DOHH2 (cell line): ENCODE results near the gene PADI3.

Source experiments
- EZH2phosphoT487 ChIP-seq: fragments of 200-600 bp; sonication (generic); IDR thresholded peaks from 2 replicates; pipeline ENCODE4 v1.6.1; 2017; ENCODE audit warnings: borderline replicate concordance, mild to moderate bottlenecking, antibody characterized with exemption, low read length, moderate library complexity, mixed read lengths
- TF ChIP-seq, protein P1 (sequence below): fragments of 200-600 bp; sonication (generic); IDR thresholded peaks from one replicate; pipeline ENCODE4 v1.5.1; 2014; ENCODE audit warnings: antibody characterized with exemption, mild to moderate bottlenecking, low read depth, low read length; ENCODE audit not compliant: poor library complexity, severe bottlenecking

DNA sequence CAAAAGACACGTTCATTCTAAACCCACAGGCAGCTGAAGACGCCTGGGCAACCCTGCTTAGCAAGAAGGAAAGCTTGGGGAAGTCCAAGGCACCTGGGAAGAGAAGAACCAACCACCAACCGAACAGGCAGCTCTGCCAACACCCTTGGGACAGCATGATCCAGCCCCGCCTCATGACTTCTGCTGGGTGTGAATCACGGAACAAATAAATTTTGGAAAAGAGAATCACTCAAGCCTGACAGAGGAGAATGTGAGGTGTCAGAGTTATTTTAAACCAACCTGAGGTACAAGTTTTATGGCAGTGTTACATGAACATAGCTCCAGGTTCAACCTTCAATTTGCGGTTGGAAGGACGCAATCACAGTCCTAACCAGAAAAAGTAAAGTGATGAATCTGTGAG, 49.1 kb downstream of the PADI3 start:
- TF ChIP-seq, protein P1, sequence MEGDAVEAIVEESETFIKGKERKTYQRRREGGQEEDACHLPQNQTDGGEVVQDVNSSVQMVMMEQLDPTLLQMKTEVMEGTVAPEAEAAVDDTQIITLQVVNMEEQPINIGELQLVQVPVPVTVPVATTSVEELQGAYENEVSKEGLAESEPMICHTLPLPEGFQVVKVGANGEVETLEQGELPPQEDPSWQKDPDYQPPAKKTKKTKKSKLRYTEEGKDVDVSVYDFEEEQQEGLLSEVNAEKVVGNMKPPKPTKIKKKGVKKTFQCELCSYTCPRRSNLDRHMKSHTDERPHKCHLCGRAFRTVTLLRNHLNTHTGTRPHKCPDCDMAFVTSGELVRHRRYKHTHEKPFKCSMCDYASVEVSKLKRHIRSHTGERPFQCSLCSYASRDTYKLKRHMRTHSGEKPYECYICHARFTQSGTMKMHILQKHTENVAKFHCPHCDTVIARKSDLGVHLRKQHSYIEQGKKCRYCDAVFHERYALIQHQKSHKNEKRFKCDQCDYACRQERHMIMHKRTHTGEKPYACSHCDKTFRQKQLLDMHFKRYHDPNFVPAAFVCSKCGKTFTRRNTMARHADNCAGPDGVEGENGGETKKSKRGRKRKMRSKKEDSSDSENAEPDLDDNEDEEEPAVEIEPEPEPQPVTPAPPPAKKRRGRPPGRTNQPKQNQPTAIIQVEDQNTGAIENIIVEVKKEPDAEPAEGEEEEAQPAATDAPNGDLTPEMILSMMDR = no peak
- TF ChIP-seq EZH2phosphoT487 = no peak
